ENCODE measurements around the gene AKR1C1.
"Not testable (repeated sequence)": the region's sequence is repeated elsewhere in the genome, so short reads cannot be mapped to it uniquely, and the experiment has no call there.

AKR1C1 gene

DNA sequence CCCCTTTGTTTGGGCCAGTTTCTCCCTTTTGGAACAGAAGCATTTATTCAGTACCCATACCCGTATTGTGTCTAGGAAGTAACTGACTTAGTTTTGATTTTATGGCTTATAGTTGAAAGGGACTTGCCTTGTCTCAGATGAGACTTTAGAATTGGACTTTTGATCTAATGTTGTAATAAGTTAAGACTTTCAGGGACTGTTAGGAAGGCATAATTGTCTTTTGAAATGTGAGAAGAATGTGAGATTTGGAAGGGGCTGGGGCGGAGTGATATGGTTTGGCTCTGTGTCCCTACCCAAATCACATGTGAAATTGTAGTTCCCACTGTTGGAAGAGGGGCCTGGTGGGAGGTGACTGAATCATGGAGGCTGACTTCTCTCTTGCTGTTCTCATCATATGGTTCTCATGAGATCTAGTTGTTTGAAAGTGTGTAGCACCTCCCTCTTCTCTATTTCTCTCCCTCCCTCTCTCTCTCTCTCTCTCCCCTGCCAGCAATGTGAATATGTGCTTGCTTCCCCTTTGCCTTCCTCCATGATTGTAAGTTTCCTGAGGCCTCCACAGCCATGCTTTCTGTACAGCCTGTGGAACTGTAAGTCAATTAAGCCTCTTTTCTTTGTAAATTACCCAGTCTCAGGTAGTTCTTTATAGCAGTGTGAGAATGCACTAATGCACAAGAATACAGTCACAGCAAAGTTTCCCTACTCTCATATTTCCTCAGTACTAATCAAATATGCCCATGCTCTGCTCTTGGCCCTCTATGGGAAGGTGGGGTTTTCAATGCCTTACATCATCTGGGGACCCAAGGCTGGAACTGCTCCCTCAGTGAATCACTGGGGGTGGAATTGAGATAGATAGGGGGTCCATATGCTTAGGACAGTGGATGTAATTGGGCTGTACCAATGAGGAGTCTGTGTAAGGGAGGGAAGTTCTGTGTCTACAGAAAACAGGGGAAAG is 17.2 kb upstream of the AKR1C1 start:
- in situ Hi-C loops (cut with MboI; ENCODE audit: low pct_unique_long_range_greater_than_20kb, low sequenced_read_pairs) = no loop called here
- DNase-seq = no peak

DNA sequence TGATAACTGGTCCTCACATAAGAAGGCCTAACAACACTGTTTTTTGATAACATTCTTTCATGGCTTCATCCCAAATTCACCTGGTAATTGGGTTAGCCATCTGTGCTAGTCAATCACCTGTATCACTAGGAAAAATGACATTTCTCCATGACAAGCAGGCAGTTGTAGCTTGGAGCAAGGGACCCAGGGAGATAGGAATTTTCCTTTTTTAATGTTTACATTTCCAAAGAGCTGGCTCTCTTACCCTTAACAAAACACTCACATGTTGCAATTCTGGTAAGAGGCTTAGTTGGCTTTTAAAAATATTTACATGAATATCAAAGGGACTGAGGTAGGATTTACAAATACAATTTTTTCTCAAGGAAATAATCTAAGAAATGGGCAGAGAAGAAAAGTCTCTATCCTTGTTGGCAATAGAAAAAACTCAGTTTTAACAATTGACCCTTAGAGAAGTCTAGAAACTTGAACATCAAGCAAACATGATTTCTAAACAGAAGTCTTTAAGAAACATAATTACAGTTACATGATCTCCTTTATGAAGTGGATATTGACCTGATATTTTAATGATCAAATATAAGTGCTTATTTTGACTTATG is 16.1 kb upstream of the AKR1C1 start:
- in situ Hi-C loops (cut with MboI; ENCODE audit: low pct_unique_long_range_greater_than_20kb, low sequenced_read_pairs) = no loop called here
- DNase-seq = no peak

DNA sequence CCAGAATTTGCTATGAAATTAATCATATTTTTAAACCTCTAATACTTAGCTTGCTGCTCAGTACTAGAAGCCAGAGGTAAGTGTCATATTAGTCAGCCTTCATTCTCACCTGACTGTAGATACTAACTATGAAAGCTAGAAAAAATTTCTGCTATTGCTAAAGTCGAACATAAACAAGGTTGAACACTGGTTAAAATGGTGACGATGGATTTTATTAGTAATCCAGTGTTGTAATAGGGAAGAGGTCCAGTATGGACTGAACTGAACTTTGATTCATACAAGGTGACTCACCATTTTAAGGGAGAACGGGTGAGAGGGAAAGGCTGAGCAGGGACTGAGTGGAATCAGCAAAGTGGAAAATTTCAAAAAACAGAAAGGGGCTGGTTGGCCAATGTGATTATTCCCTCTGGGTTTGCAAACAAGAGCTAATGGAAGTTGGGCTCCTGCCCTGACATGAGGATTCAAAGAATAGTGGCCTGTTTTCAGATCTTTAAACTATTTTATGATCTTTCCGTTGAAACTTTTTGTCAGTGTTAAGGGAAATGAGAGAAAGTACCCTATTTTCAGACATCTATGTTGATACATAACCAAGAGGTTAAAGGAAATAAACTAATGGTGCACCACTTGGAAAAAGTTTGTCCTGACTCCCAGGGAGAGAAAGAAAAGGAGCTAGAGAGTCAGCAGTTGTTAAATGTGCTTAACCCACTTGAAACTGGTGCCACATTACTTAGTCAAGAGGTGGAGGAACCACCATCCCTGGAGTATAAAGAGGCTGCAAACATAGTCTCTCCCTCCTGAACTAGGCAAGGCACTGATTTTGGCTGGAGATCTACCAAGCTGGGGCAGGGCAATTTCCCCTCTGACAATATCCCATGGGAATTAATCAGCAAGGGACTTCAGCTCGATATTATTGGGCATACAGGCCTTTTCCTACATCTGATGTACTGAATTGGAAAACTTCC is 15.3 kb upstream of the AKR1C1 start:
- in situ Hi-C loops (cut with MboI; ENCODE audit: low pct_unique_long_range_greater_than_20kb, low sequenced_read_pairs) = no loop called here
- DNase-seq = no peak

- DNase-seq; in situ Hi-C loops (cut with MboI; ENCODE audit: low pct_unique_long_range_greater_than_20kb, low sequenced_read_pairs): not testable (repeated sequence)
These were observed 11.6 kb upstream of the AKR1C1 start for GRCh38 chr10:4951512-4952162.

DNA sequence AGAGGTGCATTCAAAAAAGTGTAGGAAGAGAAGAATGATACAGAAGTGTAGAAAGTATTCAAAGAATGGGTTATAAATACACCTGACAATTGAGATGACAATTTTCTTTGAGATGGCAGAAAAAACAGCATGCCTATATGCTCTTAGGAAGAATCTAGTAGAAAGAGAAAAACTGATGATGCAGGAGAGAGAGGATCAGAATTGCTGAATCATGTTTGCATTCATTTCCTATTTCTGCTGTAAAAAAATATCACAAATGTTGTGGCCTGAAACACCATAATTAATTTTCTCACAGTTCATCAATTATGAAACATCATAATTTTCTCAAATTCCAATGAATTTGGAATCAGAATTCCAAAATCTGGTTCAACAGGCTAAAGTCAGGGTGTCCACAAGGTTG is 9.8 kb upstream of the AKR1C1 start:
- no peak for DNase-seq
- in situ Hi-C loops (cut with MboI; ENCODE audit: low pct_unique_long_range_greater_than_20kb, low sequenced_read_pairs) = no loop called here

DNA sequence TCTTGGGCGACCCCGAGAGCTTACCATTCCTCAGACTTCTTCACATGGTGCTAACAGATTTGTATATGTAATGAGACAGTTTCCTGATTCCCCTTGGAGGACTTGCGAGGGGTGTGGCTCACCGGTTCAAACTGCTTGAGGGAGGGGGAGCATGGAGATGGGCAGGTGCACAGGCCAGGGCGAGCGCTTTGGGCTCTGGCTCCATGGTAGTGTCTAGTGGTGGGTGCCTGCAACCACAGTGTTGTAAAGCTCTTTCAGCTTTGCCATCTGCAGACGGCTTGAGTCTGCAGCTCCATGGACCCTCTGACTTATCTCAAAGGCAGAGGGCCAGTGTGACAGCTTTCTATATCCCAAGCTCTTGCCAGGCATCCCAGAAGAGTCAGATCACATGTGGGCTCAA is 7.1 kb upstream of the AKR1C1 start:
- in situ Hi-C loops (cut with MboI; ENCODE audit: low pct_unique_long_range_greater_than_20kb, low sequenced_read_pairs) = not testable (repeated sequence)

DNA sequence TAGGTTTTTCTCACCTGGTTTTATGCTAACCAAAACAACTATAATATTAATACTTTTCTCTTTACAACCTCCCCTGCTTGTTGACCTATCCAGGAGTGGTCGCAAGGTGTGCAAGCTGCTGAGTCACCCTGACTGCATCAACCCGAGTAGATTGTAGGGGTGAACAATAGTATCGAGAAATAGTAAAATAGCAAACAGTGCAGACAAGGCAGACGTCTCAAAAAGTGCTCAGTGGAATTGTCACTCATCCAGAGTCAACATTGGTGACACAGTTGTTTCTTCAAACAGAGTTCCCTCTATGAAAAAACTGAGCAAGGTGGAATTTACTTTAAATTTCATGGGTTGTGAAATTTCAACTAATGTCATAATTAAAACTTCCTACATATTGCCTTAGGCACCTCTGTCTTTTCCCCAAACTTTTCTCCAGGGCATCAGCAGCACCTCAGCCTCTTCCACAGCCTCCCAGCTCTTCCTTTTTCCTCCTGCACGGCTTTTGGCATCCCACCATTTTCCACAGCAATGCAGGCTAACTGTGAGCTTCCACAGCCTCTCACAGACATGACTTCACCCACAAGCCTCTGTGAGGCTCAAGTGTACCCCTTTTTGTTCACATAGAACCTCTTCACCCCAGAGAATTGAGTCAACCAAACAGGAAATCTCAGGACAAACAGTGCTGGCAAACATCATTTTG is 6.1 kb upstream of the AKR1C1 start:
- in situ Hi-C loops (cut with MboI; ENCODE audit: low pct_unique_long_range_greater_than_20kb, low sequenced_read_pairs); DNase-seq: not testable (repeated sequence)

More for the DNA sequence above, 7.1 kb upstream of the AKR1C1 start:
- DNase-seq = not testable (repeated sequence)

DNA sequence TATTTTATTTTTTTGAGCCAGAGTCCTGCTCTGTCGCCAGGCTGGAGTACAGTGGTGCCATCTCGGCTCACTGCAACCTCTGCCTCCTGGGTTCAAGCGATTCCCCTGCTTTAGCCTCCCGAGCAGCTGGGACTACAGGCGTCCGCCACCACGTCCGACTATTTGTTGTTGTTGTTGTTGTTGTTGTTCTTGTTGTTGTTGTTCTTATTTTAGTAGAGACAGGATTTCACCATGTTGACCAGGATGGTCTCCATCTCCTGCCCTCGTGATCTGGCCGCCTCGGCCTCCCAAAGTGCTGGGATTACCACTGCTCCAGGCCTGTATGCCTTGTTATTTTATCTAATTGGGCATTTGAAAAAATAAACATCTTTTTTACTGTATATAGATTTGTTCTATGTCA is 1.7 kb upstream of the AKR1C1 start:
- in situ Hi-C loops (cut with MboI; ENCODE audit: low pct_unique_long_range_greater_than_20kb, low sequenced_read_pairs); DNase-seq: not testable (repeated sequence)

DNA sequence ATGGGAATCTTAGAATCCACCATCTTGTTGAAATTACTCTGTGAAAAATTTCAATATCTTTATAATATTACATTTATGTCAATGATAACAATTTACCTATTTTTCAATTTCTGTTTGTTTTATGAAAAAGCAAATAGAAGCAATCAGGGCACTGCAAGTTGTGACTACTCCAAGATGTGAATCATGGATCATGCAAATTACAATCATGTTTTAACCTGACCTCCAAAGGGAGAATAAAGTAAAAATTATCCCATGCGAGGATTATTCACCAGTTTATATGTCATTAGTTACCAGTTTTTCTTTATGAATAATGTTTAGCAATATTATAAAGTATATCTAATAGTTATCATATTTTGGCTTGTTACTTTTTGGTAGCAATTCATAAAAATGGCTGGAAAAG is 907 bp upstream of the AKR1C1 start:
- in situ Hi-C loops (cut with MboI; ENCODE audit: low pct_unique_long_range_greater_than_20kb, low sequenced_read_pairs); DNase-seq: not testable (repeated sequence)

DNA sequence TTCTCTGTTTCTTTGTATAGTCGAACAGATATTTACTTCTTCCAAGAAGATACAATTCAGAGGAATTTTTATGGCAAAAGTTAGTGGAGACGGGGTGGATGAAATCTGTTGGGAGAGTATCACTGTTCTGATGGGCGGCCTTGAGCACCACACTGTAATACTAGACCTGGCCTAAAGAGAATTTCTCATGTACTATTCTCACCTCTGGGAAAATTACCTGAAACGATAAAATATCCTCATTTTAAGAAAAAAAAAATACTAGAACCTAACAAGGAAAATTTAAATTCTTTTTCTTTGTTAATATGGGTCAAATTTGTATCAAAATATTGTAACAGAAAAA is 570 bp downstream of the AKR1C1 start:
- in situ Hi-C loops (cut with MboI; ENCODE audit: low pct_unique_long_range_greater_than_20kb, low sequenced_read_pairs); DNase-seq: not testable (repeated sequence)

- in situ Hi-C loops (cut with MboI; ENCODE audit: low pct_unique_long_range_greater_than_20kb, low sequenced_read_pairs); DNase-seq: not testable (repeated sequence)
These were observed 2.5 kb downstream of the AKR1C1 start for GRCh38 chr10:4965763-4966162.

GRCh38 chr10:4967189-4967588 is 4.0 kb downstream of the AKR1C1 start:
- in situ Hi-C loops (cut with MboI; ENCODE audit: low pct_unique_long_range_greater_than_20kb, low sequenced_read_pairs); DNase-seq: not testable (repeated sequence)

- in situ Hi-C loops (cut with MboI; ENCODE audit: low pct_unique_long_range_greater_than_20kb, low sequenced_read_pairs); DNase-seq: not testable (repeated sequence)
These were observed 6.1 kb downstream of the AKR1C1 start for GRCh38 chr10:4969289-4969688.

DNA sequence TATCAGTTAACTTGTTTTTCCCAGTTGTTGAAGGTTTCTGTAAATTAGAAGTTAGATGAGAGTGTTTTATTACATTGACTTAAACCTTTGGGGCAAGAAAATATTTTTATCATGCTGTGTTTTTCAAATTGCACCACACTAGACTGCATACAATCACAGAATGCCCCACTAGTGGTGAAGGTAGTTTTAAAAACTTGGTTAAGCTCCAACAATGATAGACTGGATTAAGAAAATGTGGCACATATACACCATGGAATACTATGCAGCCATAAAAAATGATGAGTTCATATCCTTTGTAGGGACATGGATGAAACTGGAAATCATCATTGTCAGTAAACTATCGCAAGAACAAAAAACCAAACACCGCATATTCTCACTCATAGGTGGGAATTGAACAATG is 7.1 kb downstream of the AKR1C1 start:
- DNase-seq; in situ Hi-C loops (cut with MboI; ENCODE audit: low pct_unique_long_range_greater_than_20kb, low sequenced_read_pairs): not testable (repeated sequence)

DNA sequence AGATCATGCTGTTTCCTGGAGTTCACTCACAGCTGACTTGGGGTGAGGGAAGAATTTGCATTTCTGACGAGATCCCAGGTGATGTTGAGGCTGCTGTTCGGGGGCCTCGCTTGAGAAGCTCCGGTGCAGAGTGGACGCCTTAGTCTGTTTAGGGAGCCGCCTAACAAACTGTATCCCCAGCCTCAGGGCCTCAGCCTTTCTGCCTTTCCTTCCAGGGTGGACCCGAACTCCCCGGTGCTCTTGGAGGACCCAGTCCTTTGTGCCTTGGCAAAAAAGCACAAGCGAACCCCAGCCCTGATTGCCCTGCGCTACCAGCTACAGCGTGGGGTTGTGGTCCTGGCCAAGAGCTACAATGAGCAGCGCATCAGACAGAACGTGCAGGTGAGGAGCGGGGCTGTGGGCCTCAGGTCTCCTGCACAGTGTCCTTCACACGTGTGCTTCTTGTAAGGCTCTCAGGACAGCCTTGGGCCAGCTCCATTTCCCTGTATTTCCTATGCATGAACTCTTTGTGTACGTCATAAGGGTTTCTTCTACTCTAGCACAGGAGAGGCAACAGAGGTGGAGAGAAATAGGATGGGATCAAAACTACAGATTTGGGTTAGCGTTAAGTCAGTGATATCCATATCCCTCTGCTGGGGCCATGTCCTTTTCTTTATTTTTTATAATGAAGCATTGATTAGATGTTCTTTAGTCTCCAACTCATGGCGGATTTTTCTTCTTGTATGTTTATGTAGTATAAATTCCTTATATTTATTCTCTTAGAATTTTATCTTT is 9.3 kb downstream of the AKR1C1 start:
- in situ Hi-C loops (cut with MboI; ENCODE audit: low pct_unique_long_range_greater_than_20kb, low sequenced_read_pairs); DNase-seq: not testable (repeated sequence)

DNA sequence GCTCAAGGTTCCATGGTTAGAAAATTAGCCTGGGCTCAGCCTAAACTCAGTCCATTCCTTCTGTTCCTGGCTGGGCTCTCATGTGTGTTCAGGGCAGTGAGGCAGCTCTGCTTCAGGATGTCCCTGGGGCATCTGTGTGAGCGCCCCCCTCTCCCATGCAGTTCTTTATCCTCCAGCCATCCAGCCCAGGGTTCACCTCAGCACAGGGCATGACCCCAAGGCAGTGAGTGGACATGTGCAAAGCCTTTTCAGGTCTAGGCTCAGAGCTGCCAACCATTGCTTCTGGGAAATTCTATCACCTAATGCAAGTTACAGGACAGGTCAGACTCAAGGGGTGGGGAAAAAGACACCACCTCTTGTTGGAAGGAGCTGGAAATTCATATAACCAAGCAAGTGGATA is 10.1 kb downstream of the AKR1C1 start:
- DNase-seq; in situ Hi-C loops (cut with MboI; ENCODE audit: low pct_unique_long_range_greater_than_20kb, low sequenced_read_pairs): not testable (repeated sequence)

DNA sequence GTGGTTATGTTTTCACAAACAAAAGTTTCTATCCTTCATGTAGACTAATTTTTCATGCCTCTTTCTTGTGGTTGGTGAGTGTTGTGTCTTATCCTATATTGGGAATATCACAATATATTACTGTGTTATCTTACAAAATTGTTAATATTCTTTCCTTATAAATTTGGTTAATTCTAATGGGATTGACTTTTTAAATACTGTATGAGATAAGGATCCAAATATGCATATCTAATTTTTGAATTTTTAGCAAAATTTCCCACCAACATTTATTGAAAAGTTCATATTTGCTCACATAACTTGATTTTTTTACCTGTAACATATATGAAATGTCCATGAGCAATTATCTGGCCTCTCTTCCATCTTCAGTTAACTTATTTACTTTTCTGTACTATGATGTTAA is 11.2 kb downstream of the AKR1C1 start:
- in situ Hi-C loops (cut with MboI; ENCODE audit: low pct_unique_long_range_greater_than_20kb, low sequenced_read_pairs); DNase-seq: not testable (repeated sequence)

DNA sequence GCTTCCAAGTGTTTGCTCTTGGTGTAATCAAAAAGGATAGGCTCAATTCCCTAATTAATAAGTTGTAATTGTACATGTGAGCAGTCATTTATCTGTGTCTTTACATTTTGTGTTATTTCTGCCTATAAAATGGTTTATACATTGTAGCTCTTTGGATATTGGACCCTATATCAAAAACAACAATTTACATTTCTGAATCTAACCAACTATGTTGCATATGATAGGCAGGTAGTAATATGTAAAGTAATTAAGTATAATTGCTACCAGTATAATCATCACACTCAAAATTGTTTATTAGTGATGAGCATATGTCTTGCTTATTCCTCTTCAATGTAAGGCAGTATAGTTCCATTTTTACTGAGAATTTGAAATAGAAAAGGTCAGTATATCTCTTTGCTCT is 13.8 kb downstream of the AKR1C1 start:
- in situ Hi-C loops (cut with MboI; ENCODE audit: low pct_unique_long_range_greater_than_20kb, low sequenced_read_pairs) = no loop called here
- no peak for DNase-seq
